Measurements from ENCODE around the gene IGSF3. TPM values are rescaled to one million over a fixed set of nuclear protein-coding genes. Genes with fewer than 3 reads are reported as not detected.

The IGSF3 gene
- total RNA-seq, 2 donors from 2014 or later, result 21.4 to 30.6 TPM

- H3K9ac ChIP-seq (ENCODE audit: low read depth in 2 of 2, low read length in 2 of 2), result no peak overlapping the region
- H3K27me3 ChIP-seq, result no peaks in the 10 kb centered on the region
- DNase-seq, result no peak
- no peaks in the 10 kb centered on the region for H3K9me3 ChIP-seq
- no peaks in the 10 kb centered on the region for H3K36me3 ChIP-seq
- no peak for TF ChIP-seq CTCF (IDR thresholded peaks at IDR 0.05)
- no peaks in the 10 kb centered on the region for H3K4me1 ChIP-seq
- intact Hi-C loops (cut with DNase I), result no loop called here
- no peak overlapping the region for H3K4me3 ChIP-seq
- no peak overlapping the region for H3K27ac ChIP-seq
Measured at GRCh38 chr1:116706123-116706522, 38.6 kb upstream of the IGSF3 start.

- no peak for TF ChIP-seq CTCF (IDR thresholded peaks at IDR 0.05)
- Histone ChIP-seq H3K27me3 (no peaks in the 10 kb centered on the region), H3K27ac (no peak overlapping the region), H3K36me3 (no peaks in the 10 kb centered on the region), H3K4me3 (no peak overlapping the region), H3K9me3 (no peaks in the 10 kb centered on the region), H3K9ac (ENCODE audit: low read depth in 2 of 2, low read length in 2 of 2) (no peak overlapping the region), H3K4me1 (no peaks in the 10 kb centered on the region)
- no peak for DNase-seq
- intact Hi-C loops (cut with DNase I), result no loop called here
Measured at GRCh38 chr1:116704278-116704677, 36.7 kb upstream of the IGSF3 start.

GRCh38 chr1:116699605-116700004, 32.1 kb upstream of the IGSF3 start:
- Histone ChIP-seq H3K4me3 (no peak overlapping the region), H3K27ac (no peak overlapping the region), H3K27me3 (no peaks in the 10 kb centered on the region), H3K9me3 (no peaks in the 10 kb centered on the region), H3K4me1 (no peaks in the 10 kb centered on the region), H3K36me3 (no peaks in the 10 kb centered on the region), H3K9ac (ENCODE audit: low read depth in 2 of 2, low read length in 2 of 2) (no peak overlapping the region)
- intact Hi-C loops (cut with DNase I), result no loop called here
- TF ChIP-seq CTCF (IDR thresholded peaks at IDR 0.05), result no peak
- no peak for DNase-seq

- TF ChIP-seq CTCF (IDR thresholded peaks at IDR 0.05), result no peak
- Histone ChIP-seq H3K27ac (no peak overlapping the region), H3K4me3 (no peak overlapping the region), H3K27me3 (no peaks in the 10 kb centered on the region), H3K9me3 (no peaks in the 10 kb centered on the region), H3K9ac (ENCODE audit: low read depth in 2 of 2, low read length in 2 of 2) (no peak overlapping the region), H3K36me3 (no peaks in the 10 kb centered on the region), H3K4me1 (no peaks in the 10 kb centered on the region)
- DNase-seq, result no peak
- intact Hi-C loops (cut with DNase I), result no loop called here
Measured at GRCh38 chr1:116698244-116698595, 30.7 kb upstream of the IGSF3 start.

- Histone ChIP-seq H3K4me3 (no peak overlapping the region), H3K9me3 (no peaks in the 10 kb centered on the region), H3K36me3 (no peaks in the 10 kb centered on the region), H3K27ac (no peak overlapping the region), H3K27me3 (no peaks in the 10 kb centered on the region), H3K4me1 (no peaks in the 10 kb centered on the region), H3K9ac (ENCODE audit: low read depth in 2 of 2, low read length in 2 of 2) (no peak overlapping the region)
- no peak for TF ChIP-seq CTCF (IDR thresholded peaks at IDR 0.05)
- DNase-seq, result no peak
- intact Hi-C loops (cut with DNase I), result no loop called here
Measured at GRCh38 chr1:116697548-116698243, 30.2 kb upstream of the IGSF3 start.
